NCI-H2171 (cell line): ENCODE measurements around the gene AFG1L.
"Not testable (repeated sequence)": the region's sequence is repeated elsewhere in the genome, so short reads cannot be mapped to it uniquely, and the experiment has no call there.

ENCODE experiments used
- DNase-seq: peaks from one replicate; lab custom pipeline; 2025; lab: John Stamatoyannopoulos, UW

Gene AFG1L

DNA sequence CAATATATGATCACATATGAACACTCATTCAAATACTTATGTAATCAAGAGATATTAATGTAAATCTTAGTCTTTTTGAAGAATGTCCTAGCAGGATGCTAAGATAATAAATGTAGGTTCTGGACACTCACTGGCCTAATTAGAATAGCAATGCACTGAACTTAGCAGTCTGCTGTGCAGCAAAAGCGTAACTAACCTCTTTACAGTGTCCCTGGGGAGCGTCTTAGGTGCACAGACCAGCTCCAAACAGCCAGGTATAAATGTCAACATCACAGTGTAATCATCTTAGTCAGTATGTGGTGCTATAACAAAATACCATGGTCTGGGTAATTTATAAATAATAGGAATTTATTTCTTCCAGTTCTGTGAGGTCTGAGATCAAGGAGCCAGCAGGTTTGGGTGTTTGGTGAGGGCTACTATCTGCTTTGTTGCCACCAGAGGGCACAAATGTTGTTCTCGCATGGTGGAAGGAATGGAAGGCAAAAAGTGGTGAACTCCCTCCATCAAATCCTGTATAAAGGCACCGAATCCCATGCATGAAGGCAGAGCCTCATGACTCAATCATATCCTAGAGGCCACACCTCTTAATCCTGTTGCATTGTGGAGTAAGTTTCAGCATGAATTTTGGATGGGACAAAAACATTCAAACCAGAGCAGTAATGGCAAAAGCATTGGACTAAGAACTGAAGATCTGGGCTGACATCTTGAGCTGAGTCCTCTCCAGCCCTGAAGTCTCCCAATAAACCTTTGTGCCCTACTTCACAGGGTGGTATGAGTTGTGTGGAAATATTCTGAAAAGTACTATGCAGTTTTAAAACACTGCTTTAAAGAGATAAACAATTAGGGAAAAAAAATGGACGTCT lies 224.1 kb downstream of the AFG1L start:
- DNase-seq, result peak; percentile 26

- DNase-seq, result no peak
These were observed 226.8 kb downstream of the AFG1L start for GRCh38 chr6:108521616-108522107.

DNA sequence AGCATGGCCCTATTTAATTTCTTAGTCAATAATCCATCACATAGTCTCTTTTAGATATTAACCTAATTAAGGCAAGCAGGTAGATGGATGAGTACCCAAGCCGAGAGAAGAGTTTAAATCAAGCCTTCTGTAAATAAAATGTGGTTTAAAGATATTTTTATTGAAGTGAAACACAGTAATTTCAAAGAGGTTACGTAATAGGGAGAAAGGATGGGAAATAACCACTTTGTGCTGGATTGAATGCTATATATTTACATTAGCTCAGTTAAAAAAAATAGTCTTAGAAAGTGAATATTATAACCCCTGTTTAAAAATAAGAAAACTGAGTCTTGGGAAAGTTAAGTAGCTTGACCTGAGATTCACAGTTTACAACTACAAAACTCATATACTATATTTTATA lies 228.8 kb downstream of the AFG1L start:
- no peak for DNase-seq

- no peak for DNase-seq
These were observed 229.8 kb downstream of the AFG1L start for GRCh38 chr6:108524528-108525248.

- DNase-seq, result peak; percentile 29
These were observed 231.9 kb downstream of the AFG1L start for GRCh38 chr6:108526739-108527174.

DNA sequence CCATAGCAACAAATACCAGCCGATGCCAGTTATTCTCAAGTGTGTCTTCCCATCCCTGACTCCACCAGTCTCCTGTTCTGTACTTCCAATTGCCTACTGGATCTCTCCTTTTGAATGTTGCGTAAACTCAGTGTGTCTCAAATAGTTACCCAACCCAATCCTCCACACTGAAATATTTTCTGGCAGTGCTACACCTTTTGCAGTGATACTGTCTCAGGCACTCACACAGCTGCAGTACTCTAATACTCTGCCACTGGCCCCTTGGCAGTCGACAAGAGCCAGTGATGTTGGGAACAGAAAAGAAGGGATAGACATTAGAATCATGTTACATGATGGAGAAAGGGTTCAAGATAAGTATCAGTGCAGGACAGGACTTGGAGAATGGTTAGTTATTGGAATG lies 234.0 kb downstream of the AFG1L start:
- no peak for DNase-seq

- DNase-seq, result no peak
These were observed 236.5 kb downstream of the AFG1L start for GRCh38 chr6:108531332-108531731.

DNA sequence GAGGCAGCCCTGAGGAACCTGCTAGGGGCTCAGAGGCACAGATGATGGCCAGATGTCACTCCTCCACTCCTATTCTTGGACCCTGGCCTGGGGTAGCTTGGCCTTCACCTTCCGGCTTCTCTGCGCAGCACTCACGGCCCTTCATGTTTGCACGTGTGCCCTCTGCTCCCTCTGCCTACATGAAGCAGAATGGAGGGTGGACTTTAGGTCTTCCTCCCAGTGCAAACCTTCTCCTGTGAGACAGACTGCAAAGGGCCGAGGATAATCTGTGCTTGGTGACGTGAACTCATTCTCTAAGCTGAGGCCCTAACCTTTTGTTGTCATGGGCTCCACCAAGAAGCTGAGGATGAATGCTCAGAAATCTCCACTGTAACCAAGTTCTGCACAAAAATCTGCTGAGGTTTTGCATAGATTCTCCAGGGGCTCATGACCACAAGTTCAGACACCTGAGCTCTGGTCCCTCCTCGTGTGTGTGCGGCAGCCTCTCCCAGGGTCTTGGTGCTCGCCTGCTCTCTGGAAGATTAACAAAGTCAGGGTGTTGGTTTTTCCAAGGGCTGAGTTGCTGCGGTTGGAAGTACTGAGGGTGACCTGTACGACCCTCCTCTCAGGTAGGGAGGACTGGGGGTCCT lies 240.4 kb downstream of the AFG1L start:
- DNase-seq, result no peak

- DNase-seq, result not testable (repeated sequence)
These were observed 241.2 kb downstream of the AFG1L start for GRCh38 chr6:108535920-108536535.

DNA sequence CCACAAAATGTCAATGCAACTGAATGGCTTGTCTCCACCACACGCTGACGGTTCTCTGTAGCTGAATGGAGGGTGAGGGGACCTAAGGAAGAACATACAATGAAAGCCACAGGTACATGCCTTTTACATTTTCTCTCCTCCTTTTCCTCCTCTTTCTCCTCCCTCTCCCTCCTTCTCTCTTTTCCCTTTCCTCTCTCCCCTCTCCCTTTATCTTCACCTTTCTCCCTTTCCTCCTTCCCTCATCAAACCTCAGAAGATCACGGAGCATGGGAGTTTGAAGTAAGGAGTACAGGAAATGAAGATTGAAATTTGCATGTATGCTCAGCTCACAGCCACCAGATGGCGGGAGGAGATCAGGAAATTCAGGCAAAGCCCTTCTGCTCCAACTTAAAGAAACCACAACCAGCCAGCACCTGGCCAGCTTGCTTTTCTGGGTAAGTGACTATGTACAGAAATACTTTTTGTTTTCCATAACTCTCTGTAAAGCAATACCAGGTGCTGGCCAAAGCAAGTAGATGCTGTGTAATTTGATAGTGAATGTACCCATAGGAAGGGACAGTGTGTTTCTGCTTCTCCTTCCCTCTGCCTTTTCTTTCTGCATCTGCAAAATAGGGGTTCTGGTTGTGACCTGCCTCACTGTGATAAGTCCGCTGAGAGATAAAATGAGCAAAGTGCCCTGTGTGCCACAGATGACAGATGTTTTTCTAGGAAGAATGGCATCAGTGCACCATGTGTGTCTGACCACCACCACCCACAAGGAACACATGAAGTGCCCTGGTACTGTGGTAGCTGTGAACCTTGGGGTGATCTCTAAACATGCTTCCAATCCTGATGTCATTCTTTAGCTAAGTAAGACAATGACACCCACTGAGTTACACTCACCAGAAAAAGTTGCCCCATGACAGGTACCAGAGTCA lies 247.2 kb downstream of the AFG1L start:
- peak; percentile 77 for DNase-seq

- DNase-seq, result no peak
These were observed 248.5 kb downstream of the AFG1L start for GRCh38 chr6:108543175-108543940.

- no peak for DNase-seq
These were observed 249.8 kb downstream of the AFG1L start for GRCh38 chr6:108544606-108545005.

DNA sequence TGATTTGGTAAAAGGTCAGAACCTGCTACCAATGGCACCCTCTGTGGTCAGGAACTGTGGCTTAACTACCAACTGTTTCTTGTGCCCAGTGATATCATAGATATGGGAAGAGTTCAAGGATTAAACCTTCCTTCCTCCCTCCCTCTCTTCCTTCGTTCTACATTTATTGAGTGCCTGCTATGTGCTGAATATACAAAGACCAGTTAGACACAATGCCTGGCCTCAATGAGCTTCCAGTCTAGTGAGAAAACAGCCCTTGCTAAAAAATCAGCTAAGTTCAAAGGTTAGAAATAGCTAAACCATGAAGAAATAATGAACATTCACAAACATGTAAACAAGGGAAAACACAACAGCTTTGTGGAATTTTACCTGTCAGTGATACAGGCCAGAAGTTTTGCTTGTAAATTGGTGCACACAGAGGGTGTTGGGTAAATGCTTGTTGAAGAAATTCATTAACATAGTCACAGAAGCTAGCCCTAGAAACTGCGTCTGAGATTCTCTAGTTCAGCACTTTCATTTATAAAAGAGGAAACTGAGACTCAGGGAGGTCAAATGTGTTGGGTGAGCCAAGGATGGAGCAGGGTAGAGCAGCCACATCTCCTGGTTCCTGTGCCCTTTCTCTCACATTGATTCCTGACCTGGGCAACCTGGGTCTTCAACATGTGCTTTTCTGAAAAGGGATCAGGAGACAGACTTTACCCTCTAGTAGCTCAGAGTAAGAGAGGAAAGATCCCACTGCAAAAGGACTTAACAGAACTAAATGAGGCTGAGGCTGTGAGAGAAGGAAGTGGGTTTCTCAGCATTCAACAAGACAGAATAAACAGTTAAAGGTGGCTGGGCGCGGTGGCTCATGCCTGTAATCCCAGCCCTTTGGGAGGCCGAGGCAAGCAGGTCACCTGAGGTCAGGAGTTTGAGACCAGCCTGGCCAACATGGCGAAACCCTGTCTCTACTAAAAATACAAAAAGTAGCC lies 251.5 kb downstream of the AFG1L start:
- DNase-seq, result no peak

GRCh38 chr6:108549241-108549640 lies 254.4 kb downstream of the AFG1L start:
- no peak for DNase-seq

DNA sequence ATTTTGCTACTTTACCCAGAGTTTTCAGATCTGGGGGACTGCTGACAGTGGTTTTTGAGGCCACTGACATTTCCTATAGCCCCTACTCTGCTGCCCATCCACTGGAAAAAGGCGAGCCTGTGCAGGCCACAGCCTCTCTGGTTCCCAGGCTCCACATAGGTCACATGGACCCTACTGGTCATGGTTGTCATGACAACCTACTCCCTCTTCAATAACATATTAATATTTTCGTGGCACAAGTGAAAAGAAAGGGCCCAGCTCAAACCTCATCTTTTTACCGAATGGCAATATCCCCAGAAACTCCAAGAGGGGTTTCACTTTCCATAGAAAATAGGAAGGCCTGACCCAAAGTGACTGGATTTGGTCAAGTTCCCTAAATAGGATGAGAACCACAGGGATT lies 254.9 kb downstream of the AFG1L start:
- no peak for DNase-seq

DNA sequence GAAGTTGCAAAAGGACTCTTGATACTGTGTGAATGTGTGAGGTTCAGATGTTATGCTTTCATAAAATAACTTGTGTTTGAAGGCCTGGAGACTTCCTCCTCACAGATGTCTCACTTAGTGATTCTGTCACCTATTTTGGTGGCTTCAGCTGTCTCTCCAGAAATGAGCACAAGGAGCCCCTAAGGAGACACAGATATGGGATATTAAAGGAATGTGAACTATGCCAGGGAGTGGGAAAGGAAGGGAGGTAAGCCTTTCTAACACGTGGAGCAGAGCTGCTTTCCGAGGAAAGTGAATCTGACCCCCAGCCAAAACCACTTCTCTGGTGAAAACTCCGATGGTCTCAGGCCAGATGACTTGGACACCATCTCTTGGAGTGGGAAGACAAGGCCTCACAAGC lies 255.4 kb downstream of the AFG1L start:
- DNase-seq, result no peak

- DNase-seq, result no peak
These were observed 260.7 kb downstream of the AFG1L start for GRCh38 chr6:108555399-108556052.

GRCh38 chr6:108556250-108556649 lies 261.4 kb downstream of the AFG1L start:
- no peak for DNase-seq
